ENCODE data around the gene COL11A1.
"Not testable (repeated sequence)": the region's sequence is repeated elsewhere in the genome, so short reads cannot be mapped to it uniquely, and the experiment has no call there.

Gene COL11A1

GRCh38 chr1:102837551-102837950 is 270.8 kb downstream of the COL11A1 start:
- DNase-seq (ENCODE audit: low read depth in 2 of 2) = no peak

DNA sequence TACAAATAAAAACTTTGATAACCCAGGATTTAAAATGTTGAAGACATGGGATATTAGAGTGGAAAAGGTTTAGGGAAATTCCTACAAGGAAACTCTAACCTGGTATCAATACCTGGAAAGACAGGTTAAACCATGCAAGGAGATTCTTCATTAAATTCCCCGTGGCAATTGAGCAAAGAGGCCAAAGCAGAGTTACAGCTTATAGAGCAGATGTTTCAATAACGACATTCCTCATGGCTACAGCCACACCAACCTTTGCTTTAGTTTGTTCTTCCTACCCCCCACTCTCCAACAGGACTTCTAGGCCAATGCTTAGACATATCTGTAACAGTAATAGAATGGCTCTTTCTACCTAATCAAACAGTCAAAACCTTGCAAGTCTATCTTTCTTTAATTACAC is 271.3 kb downstream of the COL11A1 start:
- no peak for DNase-seq (ENCODE audit: low read depth in 2 of 2)

- no peak for DNase-seq (ENCODE audit: low read depth in 2 of 2)
Measured at GRCh38 chr1:102834688-102835320, 273.5 kb downstream of the COL11A1 start.

DNA sequence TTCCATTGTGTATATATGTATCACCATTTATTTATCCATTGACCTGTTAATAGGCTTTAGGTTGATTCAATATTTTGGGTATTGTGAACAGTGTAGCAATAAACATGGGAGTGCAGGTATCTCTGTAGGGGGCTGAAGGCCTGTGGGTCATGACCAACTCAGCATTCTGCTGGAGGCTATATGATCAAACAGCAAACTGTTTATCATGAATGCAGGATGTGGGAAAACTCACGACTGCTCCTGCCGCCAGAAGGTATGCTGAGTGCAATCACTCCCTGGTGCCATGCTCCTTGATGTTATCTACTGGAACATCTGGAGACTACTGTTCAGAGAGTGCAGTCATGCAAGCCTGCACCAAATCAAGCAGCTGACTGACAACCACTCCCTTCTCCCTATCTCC is 275.2 kb downstream of the COL11A1 start:
- no peak for DNase-seq (ENCODE audit: low read depth in 2 of 2)

DNA sequence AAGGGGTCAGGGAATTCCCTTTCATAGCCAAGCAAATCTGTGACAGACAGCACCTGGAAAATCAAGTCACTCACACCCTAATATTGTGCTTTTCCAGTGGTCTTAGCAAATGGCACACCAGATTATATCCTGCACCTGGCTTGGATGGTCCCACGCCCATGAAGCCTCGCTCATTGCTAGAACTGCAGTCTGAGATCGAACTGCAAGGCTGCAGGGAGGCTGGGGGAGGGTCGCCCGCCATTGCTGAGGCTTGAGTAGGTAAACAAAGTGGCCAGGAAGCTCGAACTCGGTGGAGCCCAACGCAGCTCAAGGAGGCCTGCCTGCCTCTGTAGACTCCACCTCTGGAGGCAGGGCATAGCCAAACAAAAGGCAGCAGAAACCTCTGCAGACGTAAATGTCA is 281.6 kb downstream of the COL11A1 start:
- DNase-seq (ENCODE audit: low read depth in 2 of 2) = not testable (repeated sequence)

All from stimulated activated CD4-positive, alpha-beta T cell treated with anti-CD3 and anti-CD28 coated beads, Interleukin-12 subunit alpha, Interleukin-12 subunit beta, amount 100 ng/mL, for 24 hours (primary cell).